HCT116 (cell line): ENCODE data around the gene RIC8B. TPM values are rescaled to one million over a fixed set of nuclear protein-coding genes. Genes with fewer than 3 reads are reported as not detected.

Experiments used
- ATAC-seq: fragments of 200-7000 bp; cut with Tn5 transposase; 2 replicates; pipeline ENCODE4 v1.9.1; 2020; ENCODE audit warnings: mild to moderate bottlenecking, moderate library complexity
- BruUV-seq: library from RNA; stranded (reverse); fragments of 400-500 nt; replicated peaks from 2 replicates; lab custom pipeline; 2021; lab: Mats Ljungman, UMichigan
- CTCF ChIA-PET: fragments of 300-600 bp; sonication (Branson Sonifier 250); formaldehyde crosslinking; loops from one replicate; lab custom pipeline; 2021; ENCODE audit warnings: antibody characterized with exemption; lab: Charles Lee
- POLR2A ChIA-PET: fragments of 300-600, 350-600 bp; sonication (Branson Sonifier 250); formaldehyde crosslinking; loops from one replicate; lab custom pipeline; 2021; ENCODE audit warnings: antibody characterized with exemption; lab: Charles Lee
- RAD21 ChIA-PET, 2 experiments: fragments of 300-600 bp; sonication (Branson Sonifier 250); formaldehyde crosslinking; loops; one replicate each; lab custom pipeline; 2023; ENCODE audit warnings: low total read pairs in 2 of 2; ENCODE audit not compliant: uncharacterized antibody in 2 of 2, unreplicated experiment in 2 of 2, low non-redundant PET in 1 of 2; lab: Charles Lee
- DNase-seq: peaks from one replicate; pipeline ENCODE4 v3.0.0-alpha.2; 2010; ENCODE audit warnings: low read depth, low spot score
- H2AFZ ChIP-seq: fragments of 200-600 bp; shearing (Covaris generic), sonication (generic); 2 replicates; pipeline ENCODE4 v1.6.1; 2017; ENCODE audit warnings: low read depth, mixed run types, mixed read lengths, antibody characterized with exemption, low read length; ENCODE audit not compliant: poor library complexity, severe bottlenecking
- H3K27ac ChIP-seq: 2 replicates; pipeline ENCODE4 v1.5.1; 2012; ENCODE audit warnings: low read depth, low read length
- H3K27me3 ChIP-seq: fragments of 200-600 bp; sonication (generic); 2 replicates; pipeline ENCODE4 v1.6.1; 2016; ENCODE audit warnings: mixed run types, low read length, mixed read lengths; ENCODE audit not compliant: insufficient read depth
- H3K36me3 ChIP-seq, 2 experiments: fragments of 200-500 bp in 1 of 2; fragments of 200-600 bp in 1 of 2; sonication (Bioruptor generic) in 1 of 2; sonication (generic) in 1 of 2; 2 replicates each; pipeline versions ENCODE4 v1.5.1 to v1.6.1; 2014 to 2016; ENCODE audit warnings: low read length in 2 of 2, inconsistent platforms in 1 of 2, mixed read lengths in 1 of 2, mixed run types in 1 of 2; ENCODE audit not compliant: insufficient read depth in 2 of 2, control insufficient read depth in 1 of 2
- H3K4me1 ChIP-seq, 2 experiments: fragments of 200-600 bp in 1 of 2; sonication (generic) in 1 of 2; 2 replicates each; pipeline versions ENCODE4 v1.5.1 to v1.6.1; 2012 to 2017; ENCODE audit warnings: low read length in 2 of 2, inconsistent platforms in 1 of 2, mild to moderate bottlenecking in 1 of 2, mixed read lengths in 1 of 2, mixed run types in 1 of 2, moderate library complexity in 1 of 2; ENCODE audit not compliant: insufficient read depth in 2 of 2, control insufficient read depth in 1 of 2
- H3K4me2 ChIP-seq: fragments of 200-600 bp; sonication (generic); 2 replicates; pipeline ENCODE4 v1.6.1; 2017; ENCODE audit warnings: mixed run types, low read length, mixed read lengths
- H3K4me3 ChIP-seq, 2 experiments: fragments of 200-600 bp in 1 of 2; sonication (generic) in 1 of 2; replicated peaks in 1 of 2; 2 replicates each; pipeline ENCODE4 v1.5.1; 2011 to 2016; ENCODE audit warnings: low read length in 2 of 2, control low read depth in 1 of 2, low read depth in 1 of 2, mild to moderate bottlenecking in 1 of 2, mixed read lengths in 1 of 2, mixed run types in 1 of 2
- H3K79me2 ChIP-seq: fragments of 200-600 bp; sonication (generic); 2 replicates; pipeline ENCODE4 v1.6.1; 2017; ENCODE audit warnings: mild to moderate bottlenecking, mixed run types, low read length, moderate library complexity, mixed read lengths; ENCODE audit not compliant: insufficient read depth
- H3K9ac ChIP-seq: fragments of 200-600 bp; sonication (generic); 2 replicates; pipeline ENCODE4 v1.6.1; 2016; ENCODE audit warnings: low read length, mixed read lengths
- H3K9me2 ChIP-seq: fragments of 200-600 bp; sonication (generic), shearing (Covaris generic); 2 replicates; pipeline ENCODE4 v1.6.1; 2017; ENCODE audit warnings: mixed run types, mild to moderate bottlenecking, moderate library complexity; ENCODE audit not compliant: insufficient read depth
- H3K9me3 ChIP-seq, 2 experiments: fragments of 200-500 bp in 1 of 2; fragments of 200-600 bp in 1 of 2; sonication (Bioruptor generic) in 1 of 2; sonication (generic) in 1 of 2; 2 replicates each; pipeline ENCODE4 v1.6.1; 2014 to 2017; ENCODE audit warnings: low read length in 2 of 2, mixed read lengths in 2 of 2, inconsistent platforms in 1 of 2, low read depth in 1 of 2, mild to moderate bottlenecking in 1 of 2, mixed run types in 1 of 2, moderate library complexity in 1 of 2; ENCODE audit not compliant: control insufficient read depth in 1 of 2, insufficient read depth in 1 of 2
- H4K20me1 ChIP-seq: fragments of 200-600 bp; sonication (generic), shearing (Covaris generic); 2 replicates; pipeline ENCODE4 v1.6.1; 2017; ENCODE audit warnings: mixed run types, mild to moderate bottlenecking, moderate library complexity; ENCODE audit not compliant: insufficient read depth
- CEBPB ChIP-seq: IDR thresholded peaks from 2 replicates; pipeline ENCODE4 v1.6.1; 2012; ENCODE audit warnings: low read depth
- FOSL1 ChIP-seq: IDR thresholded peaks from 2 replicates; pipeline ENCODE4 v1.6.1; 2012; ENCODE audit warnings: low read depth
- JUND ChIP-seq: IDR thresholded peaks from 2 replicates; pipeline ENCODE4 v1.6.1; 2012
- YY1 ChIP-seq: IDR thresholded peaks from 2 replicates; pipeline ENCODE4 v1.6.1; 2011; ENCODE audit warnings: low read length, low read depth, moderate library complexity, mild to moderate bottlenecking; ENCODE audit not compliant: insufficient replicate concordance; ENCODE audit errors: extremely low read depth
- ZFX ChIP-seq: fragments of 450-650 bp; IDR thresholded peaks from 2 replicates; pipeline ENCODE4 v1.6.1; 2017
- ZNF274 ChIP-seq: fragments of 200-500 bp; sonication (Bioruptor generic); IDR thresholded peaks from 2 replicates; pipeline ENCODE4 v1.6.1; 2014; ENCODE audit warnings: mild to moderate bottlenecking, low read depth, low read length, inconsistent platforms
- intact Hi-C: fragments of 100-400 bp; cut with micrococcal nuclease; formaldehyde crosslinking; loops from 2 replicates; pipeline ENCODE4 v1.10.0; 2022
- total RNA-seq: library from RNA; stranded (reverse); gene quantifications from one replicate; pipeline ENCODE4 v1.2.1, GENCODE V29; 2021; ENCODE audit not compliant: unreplicated experiment
- TF ChIP-seq, protein P1 (sequence below): IDR thresholded peaks from 2 replicates; pipeline ENCODE4 v1.6.1; 2012
- TF ChIP-seq, protein P2 (sequence below): IDR thresholded peaks from 2 replicates; pipeline ENCODE4 v1.6.1; 2011; ENCODE audit warnings: mild to moderate bottlenecking, low read length, moderate library complexity; ENCODE audit not compliant: insufficient replicate concordance; ENCODE audit errors: extremely low read depth

Gene RIC8B
- total RNA-seq, 1 experiment from 2014 or later: 16.7 TPM

GRCh38 chr12:106840243-106840642 is 65.8 kb downstream of the RIC8B start:
- TF ChIP-seq YY1 (no peak), FOSL1 (no peak), CEBPB (no peak), ZNF274 (no peak), JUND (no peak), ZFX (no peak)
- TF ChIP-seq, protein P1, sequence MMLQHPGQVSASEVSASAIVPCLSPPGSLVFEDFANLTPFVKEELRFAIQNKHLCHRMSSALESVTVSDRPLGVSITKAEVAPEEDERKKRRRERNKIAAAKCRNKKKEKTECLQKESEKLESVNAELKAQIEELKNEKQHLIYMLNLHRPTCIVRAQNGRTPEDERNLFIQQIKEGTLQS: no peak
- TF ChIP-seq, protein P2, sequence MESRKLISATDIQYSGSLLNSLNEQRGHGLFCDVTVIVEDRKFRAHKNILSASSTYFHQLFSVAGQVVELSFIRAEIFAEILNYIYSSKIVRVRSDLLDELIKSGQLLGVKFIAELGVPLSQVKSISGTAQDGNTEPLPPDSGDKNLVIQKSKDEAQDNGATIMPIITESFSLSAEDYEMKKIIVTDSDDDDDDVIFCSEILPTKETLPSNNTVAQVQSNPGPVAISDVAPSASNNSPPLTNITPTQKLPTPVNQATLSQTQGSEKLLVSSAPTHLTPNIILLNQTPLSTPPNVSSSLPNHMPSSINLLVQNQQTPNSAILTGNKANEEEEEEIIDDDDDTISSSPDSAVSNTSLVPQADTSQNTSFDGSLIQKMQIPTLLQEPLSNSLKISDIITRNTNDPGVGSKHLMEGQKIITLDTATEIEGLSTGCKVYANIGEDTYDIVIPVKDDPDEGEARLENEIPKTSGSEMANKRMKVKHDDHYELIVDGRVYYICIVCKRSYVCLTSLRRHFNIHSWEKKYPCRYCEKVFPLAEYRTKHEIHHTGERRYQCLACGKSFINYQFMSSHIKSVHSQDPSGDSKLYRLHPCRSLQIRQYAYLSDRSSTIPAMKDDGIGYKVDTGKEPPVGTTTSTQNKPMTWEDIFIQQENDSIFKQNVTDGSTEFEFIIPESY: no peak
- ChIA-PET RAD21 (no interaction called here), POLR2A (interaction anchor here (1.2 kb wide), 1 partner anchor 10 kb away, joined by 3 read pairs; no protein-coding TSS in a partner anchor), CTCF (interaction anchor here (0.7 to 3.3 kb wide), 3 partner anchors 182 to 483 kb away, joined by 3 to 34 read pairs (median 3); partner anchors contain the start of gene POLR3B)
- H3K79me2 ChIP-seq: no peaks in the 10 kb centered on the region
- intact Hi-C loops: loop anchor here (2.0 to 10.0 kb wide), 3 partner anchors 157 to 615 kb away; partner anchors contain the start of gene POLR3B
- H3K27me3 ChIP-seq: no peaks in the 10 kb centered on the region
- peaks cover 7 to 12% of the 10 kb centered on the region in 2 experiments for H3K4me1 ChIP-seq
- no peaks in the 10 kb centered on the region for H3K9me2 ChIP-seq
- ATAC-seq (no peak), DNase-seq (no peak)
- BruUV-seq: no TSS peak
- H3K9me3 ChIP-seq: no peaks in the 10 kb centered on the region
- no peak overlapping the region for H3K4me3 ChIP-seq
- no peak overlapping the region for H3K4me2 ChIP-seq
- H3K27ac ChIP-seq: no peak overlapping the region
- no peak overlapping the region for H3K9ac ChIP-seq
- H2AFZ ChIP-seq: no peak overlapping the region
- H4K20me1 ChIP-seq: no peaks in the 10 kb centered on the region
- 0 out of 4 replicates have a peak, but pooled peaks cover 0 to 4% of the 10 kb centered on the region in 2 experiments for H3K36me3 ChIP-seq
